Measurements from ENCODE around the gene NPDC1.

NPDC1 gene

GRCh38 chr9:137042751-137043727 is 2.9 kb downstream of the NPDC1 start:
- no peak for DNase-seq (ENCODE audit: low read depth)
- no peak overlapping the region for H3K4me3 ChIP-seq (ENCODE audit: low read depth, low read length)
- TF ChIP-seq CTCF (IDR thresholded peaks at IDR 0.05; ENCODE audit: insufficient read depth, low read depth, low read length, missing control alignments): no peak

- no peak for DNase-seq (ENCODE audit: low read depth)
- no peak for TF ChIP-seq CTCF (IDR thresholded peaks at IDR 0.05; ENCODE audit: insufficient read depth, low read depth, low read length, missing control alignments)
- H3K4me3 ChIP-seq (ENCODE audit: low read depth, low read length): no peak overlapping the region
These were observed 4.9 kb downstream of the NPDC1 start for GRCh38 chr9:137041124-137041523.

- no peak overlapping the region for H3K4me3 ChIP-seq (ENCODE audit: low read depth, low read length)
- TF ChIP-seq CTCF (IDR thresholded peaks at IDR 0.05; ENCODE audit: insufficient read depth, low read depth, low read length, missing control alignments): no peak
- no peak for DNase-seq (ENCODE audit: low read depth)
These were observed 5.4 kb downstream of the NPDC1 start for GRCh38 chr9:137040568-137040967.

- DNase-seq (ENCODE audit: low read depth): no peak
- TF ChIP-seq CTCF (IDR thresholded peaks at IDR 0.05; ENCODE audit: insufficient read depth, low read depth, low read length, missing control alignments): no peak
- H3K4me3 ChIP-seq (ENCODE audit: low read depth, low read length): no peak overlapping the region
These were observed 6.2 kb downstream of the NPDC1 start for GRCh38 chr9:137039611-137040366.

- H3K4me3 ChIP-seq (ENCODE audit: low read depth, low read length): no peak overlapping the region
- TF ChIP-seq CTCF (IDR thresholded peaks at IDR 0.05; ENCODE audit: insufficient read depth, low read depth, low read length, missing control alignments): no peak
- no peak for DNase-seq (ENCODE audit: low read depth)
These were observed 7.1 kb downstream of the NPDC1 start for GRCh38 chr9:137038916-137039315.

- H3K4me3 ChIP-seq (ENCODE audit: low read depth, low read length): no peak overlapping the region
- DNase-seq (ENCODE audit: low read depth): no peak
- TF ChIP-seq CTCF (IDR thresholded peaks at IDR 0.05; ENCODE audit: insufficient read depth, low read depth, low read length, missing control alignments): no peak
These were observed 8.5 kb downstream of the NPDC1 start for GRCh38 chr9:137037483-137037882.

All from GM12865 (cell line).